ENCODE results near the gene XRCC4.

DNA sequence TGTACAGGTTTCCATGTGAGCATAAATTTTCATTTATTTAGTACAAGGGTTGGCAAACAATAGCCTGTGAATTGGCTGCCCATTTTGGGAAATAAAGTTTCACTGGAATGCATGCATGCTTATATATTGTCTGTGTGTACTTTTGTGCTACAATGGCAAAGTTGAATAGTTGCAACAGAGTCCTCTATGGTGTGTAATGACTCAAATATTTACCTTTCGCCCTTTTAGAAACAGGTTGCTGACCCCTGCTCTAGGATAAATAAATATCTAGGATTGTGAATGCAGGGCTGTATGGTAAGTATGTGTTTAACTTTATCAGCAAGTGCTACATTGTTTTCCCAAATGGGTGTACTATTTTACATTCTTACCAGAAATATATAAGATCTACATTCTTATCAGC, 47.2 kb downstream of the XRCC4 start:
- TF ChIP-seq, protein P1, sequence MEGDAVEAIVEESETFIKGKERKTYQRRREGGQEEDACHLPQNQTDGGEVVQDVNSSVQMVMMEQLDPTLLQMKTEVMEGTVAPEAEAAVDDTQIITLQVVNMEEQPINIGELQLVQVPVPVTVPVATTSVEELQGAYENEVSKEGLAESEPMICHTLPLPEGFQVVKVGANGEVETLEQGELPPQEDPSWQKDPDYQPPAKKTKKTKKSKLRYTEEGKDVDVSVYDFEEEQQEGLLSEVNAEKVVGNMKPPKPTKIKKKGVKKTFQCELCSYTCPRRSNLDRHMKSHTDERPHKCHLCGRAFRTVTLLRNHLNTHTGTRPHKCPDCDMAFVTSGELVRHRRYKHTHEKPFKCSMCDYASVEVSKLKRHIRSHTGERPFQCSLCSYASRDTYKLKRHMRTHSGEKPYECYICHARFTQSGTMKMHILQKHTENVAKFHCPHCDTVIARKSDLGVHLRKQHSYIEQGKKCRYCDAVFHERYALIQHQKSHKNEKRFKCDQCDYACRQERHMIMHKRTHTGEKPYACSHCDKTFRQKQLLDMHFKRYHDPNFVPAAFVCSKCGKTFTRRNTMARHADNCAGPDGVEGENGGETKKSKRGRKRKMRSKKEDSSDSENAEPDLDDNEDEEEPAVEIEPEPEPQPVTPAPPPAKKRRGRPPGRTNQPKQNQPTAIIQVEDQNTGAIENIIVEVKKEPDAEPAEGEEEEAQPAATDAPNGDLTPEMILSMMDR (IDR thresholded peaks at IDR 0.05) = no peak
- no peak for TF ChIP-seq POLR2A (IDR thresholded peaks at IDR 0.05)

Measured in adrenal gland (tissue), 5 donors.